HUES6 (cell line): ENCODE results near the gene LEF1.

ENCODE experiments used
- H3K27ac ChIP-seq: 2 replicates; pipeline ENCODE4 v1.7.0; 2013; ENCODE audit warnings: low read depth, mild to moderate bottlenecking, low read length, inconsistent platforms
- H3K27me3 ChIP-seq: 2 replicates; pipeline ENCODE4 v1.6.1; 2013; ENCODE audit warnings: low read length; ENCODE audit not compliant: control insufficient read depth, insufficient read depth
- H3K36me3 ChIP-seq: 2 replicates; pipeline ENCODE4 v1.6.1; 2013; ENCODE audit warnings: low read length; ENCODE audit not compliant: control insufficient read depth, insufficient read depth
- H3K4me1 ChIP-seq: 2 replicates; pipeline ENCODE4 v1.6.1; 2013; ENCODE audit warnings: low read length; ENCODE audit not compliant: control insufficient read depth, insufficient read depth
- H3K4me3 ChIP-seq: 2 replicates; pipeline ENCODE4 v1.5.1; 2013; ENCODE audit warnings: low read depth, low read length
- H3K9ac ChIP-seq: one replicate; pipeline ENCODE4 v1.6.1; 2013; ENCODE audit warnings: mild to moderate bottlenecking, low read length
- H3K9me3 ChIP-seq: 2 replicates; pipeline ENCODE4 v1.6.1; 2013; ENCODE audit warnings: low read depth, low read length; ENCODE audit not compliant: control insufficient read depth, insufficient read depth

Gene LEF1

GRCh38 chr4:108049406-108049805, 119.3 kb downstream of the LEF1 start:
- Histone ChIP-seq H3K4me1 (no peaks in the 10 kb centered on the region), H3K9ac (no peak overlapping the region), H3K4me3 (no peak overlapping the region), H3K36me3 (no peaks in the 10 kb centered on the region; the same call in 1 of the 2 replicates), H3K27ac (no peak overlapping the region), H3K27me3 (no peaks in the 10 kb centered on the region), H3K9me3 (no peaks in the 10 kb centered on the region)

- Histone ChIP-seq H3K4me1 (no peaks in the 10 kb centered on the region), H3K4me3 (no peak overlapping the region), H3K9ac (no peak overlapping the region), H3K27ac (no peak overlapping the region), H3K27me3 (no peaks in the 10 kb centered on the region), H3K9me3 (no peaks in the 10 kb centered on the region), H3K36me3 (no peaks in the 10 kb centered on the region; the same call in 1 of the 2 replicates)
Measured at GRCh38 chr4:108048997-108049396, 119.7 kb downstream of the LEF1 start.

GRCh38 chr4:108048157-108048556, 120.6 kb downstream of the LEF1 start:
- Histone ChIP-seq H3K9ac (no peak overlapping the region), H3K27me3 (no peaks in the 10 kb centered on the region), H3K4me1 (no peaks in the 10 kb centered on the region), H3K27ac (no peak overlapping the region), H3K36me3 (no peaks in the 10 kb centered on the region; the same call in 1 of the 2 replicates), H3K9me3 (no peaks in the 10 kb centered on the region), H3K4me3 (no peak overlapping the region)

- Histone ChIP-seq H3K9ac (no peak overlapping the region), H3K36me3 (no peaks in the 10 kb centered on the region; the same call in 1 of the 2 replicates), H3K4me3 (no peak overlapping the region), H3K9me3 (no peaks in the 10 kb centered on the region), H3K4me1 (no peaks in the 10 kb centered on the region), H3K27me3 (no peaks in the 10 kb centered on the region), H3K27ac (no peak overlapping the region)
Measured at GRCh38 chr4:108047199-108047598, 121.5 kb downstream of the LEF1 start.

- Histone ChIP-seq H3K27me3 (no peaks in the 10 kb centered on the region), H3K9ac (no peak overlapping the region), H3K36me3 (no peaks in the 10 kb centered on the region; the same call in 1 of the 2 replicates), H3K4me1 (no peaks in the 10 kb centered on the region), H3K9me3 (no peaks in the 10 kb centered on the region), H3K4me3 (no peak overlapping the region), H3K27ac (no peak overlapping the region)
Measured at GRCh38 chr4:108045687-108046024, 123.1 kb downstream of the LEF1 start.

GRCh38 chr4:108044951-108045686, 123.6 kb downstream of the LEF1 start:
- Histone ChIP-seq H3K27ac (no peak overlapping the region), H3K36me3 (no peaks in the 10 kb centered on the region; the same call in 1 of the 2 replicates), H3K4me1 (no peaks in the 10 kb centered on the region), H3K4me3 (no peak overlapping the region), H3K9me3 (no peaks in the 10 kb centered on the region), H3K27me3 (no peaks in the 10 kb centered on the region), H3K9ac (no peak overlapping the region)

- Histone ChIP-seq H3K27ac (no peak overlapping the region), H3K9ac (no peak overlapping the region), H3K27me3 (no peaks in the 10 kb centered on the region), H3K4me3 (no peak overlapping the region), H3K36me3 (no peaks in the 10 kb centered on the region; the same call in 1 of the 2 replicates), H3K9me3 (no peaks in the 10 kb centered on the region), H3K4me1 (no peaks in the 10 kb centered on the region)
Measured at GRCh38 chr4:108043526-108043925, 125.2 kb downstream of the LEF1 start.

GRCh38 chr4:108042927-108043326, 125.8 kb downstream of the LEF1 start:
- H3K27me3 ChIP-seq, result no peaks in the 10 kb centered on the region
- H3K4me3 ChIP-seq, result no peak overlapping the region
- H3K36me3 ChIP-seq, result no peaks in the 10 kb centered on the region
- H3K9ac ChIP-seq, result no peak overlapping the region
- no peaks in the 10 kb centered on the region for H3K4me1 ChIP-seq
- H3K27ac ChIP-seq, result no peak overlapping the region
- H3K9me3 ChIP-seq, result no peaks in the 10 kb centered on the region

- Histone ChIP-seq H3K27me3 (no peaks in the 10 kb centered on the region), H3K27ac (no peak overlapping the region), H3K9me3 (no peaks in the 10 kb centered on the region), H3K36me3 (peaks cover 19% of the 10 kb centered on the region), H3K4me3 (no peak overlapping the region), H3K4me1 (no peaks in the 10 kb centered on the region), H3K9ac (no peak overlapping the region)
Measured at GRCh38 chr4:108037884-108038283, 130.8 kb downstream of the LEF1 start.

- Histone ChIP-seq H3K4me3 (no peak overlapping the region), H3K36me3 (peaks cover 26% of the 10 kb centered on the region), H3K9ac (no peak overlapping the region), H3K27me3 (no peaks in the 10 kb centered on the region), H3K27ac (no peak overlapping the region), H3K9me3 (no peaks in the 10 kb centered on the region), H3K4me1 (no peaks in the 10 kb centered on the region)
Measured at GRCh38 chr4:108036213-108036612, 132.5 kb downstream of the LEF1 start.

- H3K36me3 ChIP-seq, result peaks cover 28% of the 10 kb centered on the region
- no peaks in the 10 kb centered on the region for H3K4me1 ChIP-seq
- H3K9ac ChIP-seq, result no peak overlapping the region
- no peaks in the 10 kb centered on the region for H3K9me3 ChIP-seq
- H3K27me3 ChIP-seq, result no peaks in the 10 kb centered on the region
- H3K27ac ChIP-seq, result no peak overlapping the region
- no peak overlapping the region for H3K4me3 ChIP-seq
Measured at GRCh38 chr4:108035691-108036090, 133.0 kb downstream of the LEF1 start.
